Measurements from ENCODE around the gene UNC13C.

Gene UNC13C

GRCh38 chr15:53982071-53982680 is 3.9 kb downstream of the UNC13C start:
- no peak for TF ChIP-seq ZFP69B (tag by site-specific recombination; IDR thresholded peaks at IDR 0.05)
- TF ChIP-seq SCRT1 (tag by site-specific recombination; IDR thresholded peaks at IDR 0.05; ENCODE audit: borderline replicate concordance): no peak
- no peak for TF ChIP-seq ZNF596 (tag by site-specific recombination; IDR thresholded peaks at IDR 0.05)
- no peak for TF ChIP-seq ZNF704 (tag by site-specific recombination; IDR thresholded peaks at IDR 0.05)
- no peak for TF ChIP-seq ZNF148 (tag by site-specific recombination; IDR thresholded peaks at IDR 0.05; ENCODE audit: borderline replicate concordance)
- no peak for TF ChIP-seq ZNF785 (tag by site-specific recombination; IDR thresholded peaks at IDR 0.05)
- no peak for TF ChIP-seq KLF8 (tag by site-specific recombination; IDR thresholded peaks at IDR 0.05)
- Histone ChIP-seq H3K4me3 (ENCODE audit: low read depth, low read length) (no peak overlapping the region), H3K36me3 (ENCODE audit: control insufficient read depth in 2 of 2, insufficient read depth in 1 of 2, low read length in 2 of 2) (no peaks in the 10 kb centered on the region), H3K9me3 (ENCODE audit: control insufficient read depth, insufficient read depth, low read depth, low read length) (no peaks in the 10 kb centered on the region), H3K27ac (ENCODE audit: extremely low read depth, low read depth, low read length) (no peak overlapping the region), H3K4me1 (ENCODE audit: control insufficient read depth, insufficient read depth, low read length) (no peaks in the 10 kb centered on the region)
- ChIA-PET POLR2A (no interaction called here), CTCF (no interaction called here)

- Histone ChIP-seq H3K36me3 (ENCODE audit: control insufficient read depth in 2 of 2, insufficient read depth in 1 of 2, low read length in 2 of 2) (no peaks in the 10 kb centered on the region), H3K4me1 (ENCODE audit: control insufficient read depth, insufficient read depth, low read length) (no peaks in the 10 kb centered on the region), H3K9me3 (ENCODE audit: control insufficient read depth, insufficient read depth, low read depth, low read length) (no peaks in the 10 kb centered on the region), H3K27ac (ENCODE audit: extremely low read depth, low read depth, low read length) (no peak overlapping the region), H3K4me3 (ENCODE audit: low read depth, low read length) (no peak overlapping the region)
- ChIA-PET CTCF (no interaction called here), POLR2A (no interaction called here)
- TF ChIP-seq ZNF561 (tag by site-specific recombination; IDR thresholded peaks at IDR 0.05; ENCODE audit: borderline replicate concordance): no peak
- no peak for TF ChIP-seq TRIM28 (IDR thresholded peaks at IDR 0.05; ENCODE audit: borderline replicate concordance, low read length)
- TF ChIP-seq ZNF202 (tag by site-specific recombination; IDR thresholded peaks at IDR 0.05; ENCODE audit: borderline replicate concordance): no peak
- no peak for TF ChIP-seq HIC1 (tag by site-specific recombination; IDR thresholded peaks at IDR 0.05)
- no peak for TF ChIP-seq ZBTB1 (tag by site-specific recombination; IDR thresholded peaks at IDR 0.05)
- no peak for TF ChIP-seq ZNF692 (tag by site-specific recombination; IDR thresholded peaks at IDR 0.05)
- no peak for TF ChIP-seq ZNF658 (tag by site-specific recombination; IDR thresholded peaks at IDR 0.05)
- no peak for TF ChIP-seq ZNF112 (tag by site-specific recombination; IDR thresholded peaks at IDR 0.05)
- TF ChIP-seq KLF16 (tag by site-specific recombination; IDR thresholded peaks at IDR 0.05): no peak
- no peak for TF ChIP-seq RBAK (tag by site-specific recombination; IDR thresholded peaks at IDR 0.05)
- TF ChIP-seq ZNF221 (tag by site-specific recombination; IDR thresholded peaks at IDR 0.05; ENCODE audit: borderline replicate concordance): no peak
- no peak for TF ChIP-seq ZNF704 (tag by site-specific recombination; IDR thresholded peaks at IDR 0.05)
- no peak for TF ChIP-seq ZNF488 (tag by site-specific recombination; IDR thresholded peaks at IDR 0.05)
- TF ChIP-seq ZNF776 (tag by site-specific recombination; IDR thresholded peaks at IDR 0.05; ENCODE audit: borderline replicate concordance): no peak
- TF ChIP-seq ZNF10 (tag by site-specific recombination; IDR thresholded peaks at IDR 0.05): no peak
- no peak for TF ChIP-seq TSHZ1 (tag by site-specific recombination; IDR thresholded peaks at IDR 0.05; ENCODE audit: borderline replicate concordance)
Measured at GRCh38 chr15:53982876-53983275, 4.6 kb downstream of the UNC13C start.

Measured in HEK293 (cell line).